HL-60 (cell line): ENCODE data around the gene COQ2.

Experiments used
- DNase-seq, 2 experiments: peaks; one replicate each; pipeline ENCODE4 v3.0.0-alpha.2; 2010 to 2020; ENCODE audit warnings: low read depth in 1 of 2, low spot score in 1 of 2
- H3K27ac ChIP-seq: fragments of 250-450 bp; sonication (Bioruptor Pico); replicated peaks from 2 replicates; pipeline ENCODE4 v1.5.1; 2020; ENCODE audit warnings: mild to moderate bottlenecking, moderate library complexity
- H3K27me3 ChIP-seq: fragments of 250-450 bp; sonication (Bioruptor Pico); 2 replicates; pipeline ENCODE4 v1.5.1; 2021; ENCODE audit warnings: mild to moderate bottlenecking, moderate library complexity; ENCODE audit not compliant: insufficient read depth, poor library complexity, severe bottlenecking
- H3K4me3 ChIP-seq: replicated peaks from 2 replicates; pipeline ENCODE4 v1.5.1; 2011; ENCODE audit warnings: mild to moderate bottlenecking, control low read depth, low read length; ENCODE audit not compliant: insufficient read depth
- CTCF ChIP-seq: IDR thresholded peaks from one replicate; pipeline ENCODE4 v1.5.1; 2011; ENCODE audit warnings: low read length, control low read depth, inconsistent platforms; ENCODE audit not compliant: insufficient read depth
- GABPA ChIP-seq: IDR thresholded peaks from 2 replicates; pipeline ENCODE4 v1.6.1; 2012; ENCODE audit warnings: low read depth
- POLR2AphosphoS5 ChIP-seq: IDR thresholded peaks from 2 replicates; pipeline ENCODE4 v1.6.1; 2012; ENCODE audit warnings: low read depth
- REST ChIP-seq: IDR thresholded peaks from 2 replicates; pipeline ENCODE4 v1.6.1; 2012; ENCODE audit warnings: low read depth; ENCODE audit not compliant: insufficient replicate concordance
- SPI1 ChIP-seq: IDR thresholded peaks from 2 replicates; pipeline ENCODE4 v1.6.1; 2012; ENCODE audit warnings: low read depth, mild to moderate bottlenecking, borderline replicate concordance

Gene COQ2

GRCh38 chr4:83251447-83251830 is 33.2 kb downstream of the COQ2 start:
- TF ChIP-seq GABPA (no peak), REST (no peak), SPI1 (no peak), POLR2AphosphoS5 (no peak), CTCF (no peak)
- H3K27ac ChIP-seq: peak overlapping the region; percentile 48
- no peaks in the 10 kb centered on the region for H3K27me3 ChIP-seq
- H3K4me3 ChIP-seq: no peak overlapping the region
- DNase-seq: no peak

- H3K27me3 ChIP-seq: no peaks in the 10 kb centered on the region
- H3K27ac ChIP-seq: peak overlapping the region; percentile 48
- TF ChIP-seq CTCF: no peak
- TF ChIP-seq SPI1: no peak
- TF ChIP-seq POLR2AphosphoS5: no peak
- TF ChIP-seq REST: no peak
- TF ChIP-seq GABPA: no peak
- no peak overlapping the region for H3K4me3 ChIP-seq
- DNase-seq: no peak
These were observed 33.7 kb downstream of the COQ2 start for GRCh38 chr4:83250687-83251446.

- Histone ChIP-seq H3K27ac (no peak overlapping the region), H3K4me3 (no peak overlapping the region)
- no peak for DNase-seq
These were observed 36.1 kb downstream of the COQ2 start for GRCh38 chr4:83248486-83248885.

More at GRCh38 chr4:83248486-83248885, 36.1 kb downstream of the COQ2 start:
- no peaks in the 10 kb centered on the region for H3K27me3 ChIP-seq
- no peak for TF ChIP-seq CTCF
- no peak for TF ChIP-seq SPI1
- no peak for TF ChIP-seq REST
- TF ChIP-seq POLR2AphosphoS5: no peak
- no peak for TF ChIP-seq GABPA
